Retinal pigment epithelial cell (primary cell): ENCODE measurements around the gene NEAT1.
"Not testable (repeated sequence)": the region's sequence is repeated elsewhere in the genome, so short reads cannot be mapped to it uniquely, and the experiment has no call there.

ENCODE experiments used
- DNase-seq: peaks from one replicate; pipeline ENCODE4 v3.0.0-alpha.2; 2010; ENCODE audit warnings: low read depth
- H3K4me3 ChIP-seq: 2 replicates; pipeline ENCODE4 v1.5.1; 2011; ENCODE audit warnings: mild to moderate bottlenecking, low read length, control low read depth, moderate library complexity
- CTCF ChIP-seq: conservative IDR thresholded peaks from 2 replicates; pipeline ENCODE4 v1.5.1; 2011; ENCODE audit warnings: low read depth, low read length, control low read depth, inconsistent platforms

The NEAT1 gene

GRCh38 chr11:65445604-65446445 lies 23.2 kb downstream of the NEAT1 start:
- no peak overlapping the region for H3K4me3 ChIP-seq
- no peak for DNase-seq

DNA sequence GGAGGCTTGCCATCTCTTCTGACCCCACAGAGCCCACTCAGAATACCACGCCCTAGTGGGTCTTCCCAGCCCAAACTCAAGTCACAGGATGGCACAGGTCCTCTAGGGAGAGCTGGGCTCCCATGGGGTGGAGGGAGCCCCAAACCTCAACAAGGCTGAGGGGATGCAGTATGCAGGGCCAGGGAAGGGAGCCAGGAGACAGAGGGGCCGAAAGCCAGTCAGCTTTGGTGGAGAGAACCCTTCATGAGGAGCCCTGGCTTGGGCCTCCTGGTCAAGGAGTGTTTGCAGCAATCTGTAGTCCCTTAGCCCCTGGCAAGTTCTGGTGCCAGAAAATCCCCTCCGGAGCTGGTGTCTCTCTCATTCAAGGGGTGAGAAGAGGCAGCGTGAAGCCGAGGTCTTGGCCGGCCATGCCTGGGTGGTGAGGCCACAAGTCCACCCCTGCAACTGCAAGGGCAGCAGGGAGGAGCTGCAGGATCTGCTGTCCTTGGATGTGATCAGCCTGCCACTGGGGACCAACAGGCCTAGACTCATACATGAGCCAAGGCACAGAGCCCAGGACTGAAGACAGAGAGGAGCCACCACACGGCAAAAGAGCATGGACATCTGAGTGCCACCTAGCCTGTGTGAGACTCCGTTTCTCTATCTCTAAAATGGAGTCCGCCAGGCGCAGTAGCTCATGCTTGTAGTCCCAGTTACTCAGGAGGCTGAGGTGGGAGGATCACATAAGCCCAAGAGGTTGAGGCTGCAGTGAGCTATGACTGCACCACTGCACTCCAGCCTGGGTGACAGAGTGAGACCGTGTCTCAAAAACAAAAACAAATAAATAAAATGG lies 24.1 kb downstream of the NEAT1 start:
- DNase-seq: no peak
- no peak for TF ChIP-seq CTCF
- no peak overlapping the region for H3K4me3 ChIP-seq

More at GRCh38 chr11:65445604-65446445, 23.2 kb downstream of the NEAT1 start:
- TF ChIP-seq CTCF: no peak

DNA sequence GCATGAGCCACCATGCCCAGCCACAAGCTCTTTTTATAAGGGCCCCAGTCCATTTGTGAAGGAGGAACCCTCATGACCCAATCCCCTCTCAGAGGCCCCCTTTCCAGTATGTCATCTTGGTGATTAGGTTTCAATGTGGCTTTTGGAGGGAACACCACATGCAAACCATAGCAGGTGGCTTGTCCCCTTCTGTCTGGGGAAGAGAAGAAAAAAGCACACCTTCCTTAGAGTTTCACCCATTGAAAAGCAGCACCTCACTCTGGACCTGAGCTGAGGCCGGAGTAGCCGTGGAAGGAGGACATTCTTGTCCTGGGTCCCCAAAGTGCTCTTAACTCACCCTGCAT lies 25.4 kb downstream of the NEAT1 start:
- H3K4me3 ChIP-seq: no peak overlapping the region
- DNase-seq: no peak
- no peak for TF ChIP-seq CTCF

GRCh38 chr11:65448418-65449105 lies 26.0 kb downstream of the NEAT1 start:
- no peak for TF ChIP-seq CTCF
- no peak overlapping the region for H3K4me3 ChIP-seq
- no peak for DNase-seq

DNA sequence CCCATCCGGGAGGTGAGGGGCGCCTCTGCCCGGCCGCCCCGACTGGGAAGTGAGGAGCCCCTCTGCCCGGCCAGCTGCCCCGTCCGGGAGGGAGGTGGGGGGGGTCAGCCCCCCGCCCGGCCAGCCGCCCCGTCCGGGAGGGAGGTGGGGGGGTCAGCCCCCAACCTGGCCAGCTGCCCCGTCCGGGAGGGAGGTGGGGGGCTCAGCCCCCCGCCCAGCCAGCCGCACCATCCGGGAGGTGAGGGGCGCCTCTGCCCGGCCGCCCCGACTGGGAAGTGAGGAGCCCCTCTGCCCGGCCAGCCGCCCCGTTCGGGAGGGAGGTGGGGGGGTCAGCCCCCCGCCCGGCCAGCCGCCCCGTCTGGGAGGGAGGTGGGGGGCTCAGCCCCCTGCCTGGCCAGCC lies 28.7 kb downstream of the NEAT1 start:
- H3K4me3 ChIP-seq, DNase-seq: not testable (repeated sequence)

DNA sequence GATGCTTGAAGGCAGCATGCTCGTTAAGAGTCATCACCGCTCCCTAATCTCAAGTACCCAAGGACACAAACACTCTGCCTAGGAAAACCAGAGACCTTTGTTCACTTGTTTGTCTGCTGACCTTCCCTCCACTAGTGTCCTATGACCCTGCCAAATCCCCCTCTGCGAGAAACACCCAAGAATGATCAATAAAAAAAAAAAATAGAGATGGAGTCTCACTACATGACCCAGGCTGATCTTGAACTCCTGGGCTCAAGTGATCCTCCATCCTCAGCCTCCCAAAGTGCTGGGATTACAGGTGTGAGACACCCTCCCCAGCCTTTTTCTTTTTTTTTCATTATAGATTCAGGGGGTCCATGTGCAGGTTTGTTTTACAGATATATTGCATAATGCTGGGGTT lies 29.7 kb downstream of the NEAT1 start:
- not testable (repeated sequence) for DNase-seq, H3K4me3 ChIP-seq

DNA sequence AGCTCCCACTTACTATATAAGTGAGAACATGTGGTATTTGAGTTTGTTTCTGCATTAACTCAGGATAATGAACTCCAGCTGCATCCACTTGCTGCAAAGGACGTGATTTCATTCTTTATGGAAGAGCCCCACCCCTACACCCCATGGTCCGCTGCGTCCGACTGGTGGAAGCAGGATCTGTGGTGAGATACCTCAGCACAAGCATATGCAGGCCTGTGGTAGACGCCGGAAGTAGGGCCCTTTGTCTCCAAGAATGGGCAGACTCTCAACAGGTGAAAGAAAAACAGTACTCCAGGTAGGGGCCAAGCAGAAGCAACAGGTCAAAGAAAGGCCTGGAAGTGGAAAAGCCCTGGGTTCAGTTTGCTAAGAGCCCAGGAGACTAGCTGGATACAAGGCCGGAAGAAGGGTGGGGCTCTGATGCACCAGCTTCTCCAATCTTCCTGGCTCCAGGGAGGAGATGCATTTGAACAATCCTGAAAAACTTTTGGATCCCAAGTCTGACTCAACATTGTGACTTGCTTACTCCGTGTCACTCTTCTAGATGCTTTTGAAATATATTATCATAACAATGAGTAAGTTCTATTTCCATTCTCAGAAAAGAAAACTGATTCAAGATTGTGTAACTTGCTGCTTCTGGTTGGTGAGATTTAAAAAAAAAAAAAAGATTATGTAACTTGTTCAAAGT lies 30.4 kb downstream of the NEAT1 start:
- DNase-seq: no peak
- no peak overlapping the region for H3K4me3 ChIP-seq
- no peak for TF ChIP-seq CTCF
